NCI-H2196 (cell line): ENCODE data around the gene ZNRD2.
"Not testable (repeated sequence)": the region's sequence is repeated elsewhere in the genome, so short reads cannot be mapped to it uniquely, and the experiment has no call there.

ENCODE experiments used
- DNase-seq: peaks from one replicate; lab custom pipeline; 2025; ENCODE audit not compliant: unreplicated experiment; lab: John Stamatoyannopoulos, UW

The ZNRD2 gene

GRCh38 chr11:65569973-65570918 lies at the start of gene ZNRD2:
ZNRD2 (plus strand) TSS chr11:65570477; CDS start chr11:65570492, 15 bp downstream.
- DNase-seq, result peak; percentile 99

GRCh38 chr11:65521777-65522521 lies 48.3 kb upstream of the ZNRD2 start:
- DNase-seq, result not testable (repeated sequence)

- not testable (repeated sequence) for DNase-seq
Measured at GRCh38 chr11:65522718-65523630, 47.3 kb upstream of the ZNRD2 start.

- DNase-seq, result not testable (repeated sequence)
Measured at GRCh38 chr11:65523631-65523968, 46.7 kb upstream of the ZNRD2 start.

- no peak for DNase-seq
Measured at GRCh38 chr11:65524014-65524740, 46.1 kb upstream of the ZNRD2 start.

- DNase-seq, result peak; percentile 62
Measured at GRCh38 chr11:65524741-65525545, 45.3 kb upstream of the ZNRD2 start, which contains the start of gene SCYL1. SCYL1 (plus strand) TSS chr11:65525083; CDS start chr11:65525154, 71 bp downstream.

GRCh38 chr11:65525546-65526480 lies 44.5 kb upstream of the ZNRD2 start:
- DNase-seq, result no peak

- no peak for DNase-seq
Measured at GRCh38 chr11:65526744-65527143, 43.5 kb upstream of the ZNRD2 start.

- DNase-seq, result no peak
Measured at GRCh38 chr11:65528819-65529350, 41.4 kb upstream of the ZNRD2 start.

GRCh38 chr11:65529475-65530156 lies 40.7 kb upstream of the ZNRD2 start:
- no peak for DNase-seq

- DNase-seq, result no peak
Measured at GRCh38 chr11:65530157-65530496, 40.1 kb upstream of the ZNRD2 start.

- DNase-seq, result peak; percentile 35
Measured at GRCh38 chr11:65532388-65533064, 37.8 kb upstream of the ZNRD2 start.

- no peak for DNase-seq
Measured at GRCh38 chr11:65535102-65535501, 35.2 kb upstream of the ZNRD2 start.

GRCh38 chr11:65536412-65537295 lies 33.6 kb upstream of the ZNRD2 start:
- DNase-seq, result no peak

GRCh38 chr11:65537296-65537597 lies 33.0 kb upstream of the ZNRD2 start:
- no peak for DNase-seq

- DNase-seq, result no peak
Measured at GRCh38 chr11:65537620-65538231, 32.6 kb upstream of the ZNRD2 start.
